Activated CD4-positive, alpha-beta memory T cell treated with anti-CD3 and anti-CD28 coated beads for 36 hours (primary cell): ENCODE measurements around the gene NAT10. TPM values are rescaled to one million over a fixed set of nuclear protein-coding genes. Genes with fewer than 3 reads are reported as not detected.
A peak's percentile ranks its signal among the peaks of the same experiment; 100 is the strongest.
"Not testable (repeated sequence)": the region's sequence is repeated elsewhere in the genome, so short reads cannot be mapped to it uniquely, and the experiment has no call there.

ENCODE experiments used
- CTCF ChIA-PET: fragments of 350-600 bp; sonication (Branson Sonifier 250); formaldehyde crosslinking; loops from one replicate; lab custom pipeline; 2021; ENCODE audit warnings: antibody characterized with exemption, inconsistent platforms; lab: Charles Lee
- POLR2A ChIA-PET: fragments of 350-600 bp; sonication (Branson Sonifier 250); formaldehyde crosslinking; loops from one replicate; lab custom pipeline; 2021; ENCODE audit warnings: antibody characterized with exemption; lab: Charles Lee
- DNase-seq: peaks from one replicate; pipeline ENCODE4 v3.0.0-alpha.2; 2020
- H3K27ac Mint-ChIP-seq: one replicate; pipeline ENCODE4 v1.8.0; 2021; ENCODE audit warnings: mixed read lengths
- H3K27me3 Mint-ChIP-seq: one replicate; pipeline ENCODE4 v1.8.0; 2021; ENCODE audit warnings: mixed read lengths
- H3K36me3 Mint-ChIP-seq: one replicate; pipeline ENCODE4 v1.8.0; 2021; ENCODE audit warnings: mixed read lengths
- H3K4me1 Mint-ChIP-seq: one replicate; pipeline ENCODE4 v1.8.0; 2021; ENCODE audit warnings: low read depth, mixed read lengths
- H3K4me3 Mint-ChIP-seq: one replicate; pipeline ENCODE4 v1.8.0; 2021; ENCODE audit warnings: mild to moderate bottlenecking, mixed read lengths
- H3K9me3 Mint-ChIP-seq: one replicate; pipeline ENCODE4 v1.8.0; 2021; ENCODE audit warnings: mixed read lengths
- intact Hi-C: fragments of 100-400 bp; cut with micrococcal nuclease; formaldehyde crosslinking; loops from one replicate; pipeline ENCODE4 v1.15.1; 2023
- total RNA-seq, 2 experiments: library from RNA; stranded (reverse); gene quantifications; one replicate each; pipeline ENCODE4 v1.2.3, GENCODE V29; 2021

Gene NAT10
- 10 to 100 TPM; 84.7 to 87.6 TPM for total RNA-seq

DNA sequence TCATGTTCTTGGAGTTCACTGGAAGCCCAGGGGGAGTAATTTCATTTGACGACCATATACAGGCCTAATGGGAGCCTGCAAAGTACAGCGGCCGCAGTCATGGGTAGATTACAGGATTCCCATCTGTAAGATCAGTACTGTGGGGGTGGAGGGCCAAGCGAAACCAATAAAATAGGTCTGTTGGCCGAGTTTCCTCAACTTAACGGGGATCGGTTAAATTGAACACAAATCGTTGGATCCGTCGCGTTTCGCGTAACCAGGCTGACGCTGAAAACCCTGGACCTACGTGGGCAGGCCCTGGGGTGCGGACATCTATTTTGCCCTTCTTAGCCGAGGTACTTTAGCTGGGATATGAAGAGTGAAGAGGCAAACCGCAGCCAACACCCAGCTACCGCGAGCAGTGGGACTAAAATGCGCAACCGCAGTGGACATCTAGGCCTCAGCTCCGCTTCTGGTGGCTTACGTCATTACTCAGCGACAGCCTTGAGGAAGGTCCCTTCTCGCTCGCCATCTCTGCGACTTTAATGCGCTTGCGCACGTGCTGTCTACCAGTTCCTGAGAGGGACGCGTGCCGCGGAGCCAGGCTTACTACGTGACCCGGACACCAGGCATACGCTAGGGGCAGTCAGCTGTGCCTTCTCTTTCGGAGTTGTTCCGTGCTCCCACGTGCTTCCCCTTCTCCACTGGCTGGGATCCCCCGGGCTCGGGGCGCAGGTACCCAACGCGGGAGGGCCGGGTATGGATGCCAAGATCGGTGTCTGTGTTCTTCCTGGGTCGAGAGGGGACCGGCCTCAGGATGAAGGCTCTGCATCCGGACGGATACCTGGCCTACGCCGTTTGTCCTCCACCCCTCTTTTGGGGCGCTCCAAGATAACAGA is at the start of gene NAT10:
NAT10 (plus strand) TSS at position 551 of the 878 bp plus-strand sequence. CDS start 2,597 bp downstream, outside the sequence.
- peaks cover 4% of the 10 kb centered on the region for H3K27me3 Mint-ChIP-seq
- H3K27ac Mint-ChIP-seq, result peak within 1 kb of the TSS; percentile 98
- peak within 1 kb of the TSS; percentile 95 for H3K4me3 Mint-ChIP-seq
- DNase-seq, result peak; percentile 98
- CTCF ChIA-PET, result interaction anchor here (0.5 to 2.3 kb wide), 11 partner anchors 10 to 362 kb away, joined by 3 to 12 read pairs (median 4); partner anchors contain the start of genes ABTB2 and CAPRIN1
- intact Hi-C loops, result loop anchor here (1.0 to 5.0 kb wide), 7 partner anchors 19 to 334 kb away; partner anchors contain the start of genes ABTB2 and CAPRIN1
- H3K4me1 Mint-ChIP-seq, result peaks cover 45% of the 10 kb centered on the region
- H3K36me3 Mint-ChIP-seq, result peaks cover 42% of the 10 kb centered on the region
- POLR2A ChIA-PET, result interaction anchor here (0.6 to 1.9 kb wide), 11 partner anchors 10 to 381 kb away, joined by 3 to 11 read pairs (median 3); partner anchors contain the start of genes ABTB2, CAPRIN1 and CAT
- no peaks in the 10 kb centered on the region for H3K9me3 Mint-ChIP-seq

DNA sequence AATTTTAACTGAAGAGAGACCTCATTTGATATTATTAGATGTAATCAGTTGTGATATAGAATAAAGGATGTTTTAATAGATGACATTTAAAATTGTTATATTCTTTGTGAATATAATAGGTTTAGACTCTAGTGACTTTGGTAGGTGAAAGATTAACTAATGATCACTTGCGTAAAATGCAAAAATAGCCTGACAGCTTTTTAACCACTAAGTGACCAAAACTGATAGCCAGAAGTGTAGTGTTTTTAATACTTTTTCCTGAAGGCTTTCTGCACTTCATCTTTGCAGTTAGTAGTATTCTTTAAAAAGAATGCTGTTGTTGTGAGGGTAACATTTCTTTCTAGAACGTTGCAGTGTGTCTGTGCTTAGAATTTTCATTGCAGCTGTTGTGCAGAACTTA is 48.8 kb upstream of the NAT10 start:
- DNase-seq, result no peak
- H3K4me3 Mint-ChIP-seq, result no peak overlapping the region
- intact Hi-C loops, result no loop called here
- peaks cover 43% of the 10 kb centered on the region for H3K4me1 Mint-ChIP-seq
- ChIA-PET POLR2A (interaction anchor here (2.2 kb wide), 1 partner anchor 11 kb away, joined by 5 read pairs; no protein-coding TSS in a partner anchor), CTCF (interaction anchor here (1.1 kb wide), 1 partner anchor 60 kb away, joined by 3 read pairs; no protein-coding TSS in a partner anchor)
- H3K27me3 Mint-ChIP-seq, result no peaks in the 10 kb centered on the region
- peaks cover 26% of the 10 kb centered on the region for H3K36me3 Mint-ChIP-seq
- H3K9me3 Mint-ChIP-seq, result no peaks in the 10 kb centered on the region
- H3K27ac Mint-ChIP-seq, result no peak overlapping the region

DNA sequence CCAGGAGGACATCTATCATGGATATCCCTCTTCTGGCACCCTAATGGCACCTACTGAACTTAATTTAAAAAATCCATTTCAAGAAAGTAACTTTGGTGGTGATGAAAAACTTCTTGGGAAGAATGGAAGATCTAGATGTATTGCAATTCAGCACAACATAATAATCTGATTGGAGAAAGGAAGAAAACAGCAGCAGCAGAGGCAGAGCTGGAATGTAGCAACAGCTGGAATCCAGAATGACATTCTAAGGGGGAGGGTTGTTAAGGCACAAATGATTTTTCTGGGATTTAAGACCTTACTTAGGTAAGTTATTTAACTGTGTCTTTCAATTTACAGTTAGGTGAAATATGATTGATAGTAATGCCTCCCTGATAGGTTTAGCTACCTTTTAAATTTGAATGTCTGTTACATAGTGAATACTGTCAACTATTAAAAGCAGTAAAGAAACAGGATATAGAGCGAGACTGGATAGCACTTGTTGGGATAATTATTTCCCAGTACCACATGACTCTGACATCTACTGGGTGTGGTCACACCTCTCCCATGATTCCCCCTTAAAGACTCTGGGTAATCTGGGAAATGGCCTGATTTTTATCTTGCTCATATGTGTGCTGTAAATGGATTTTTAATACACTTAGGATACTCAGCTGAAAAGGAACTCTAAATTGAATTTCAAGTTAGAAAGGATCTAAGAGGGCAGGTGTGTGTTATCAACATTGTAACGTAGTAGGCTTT is 42.2 kb upstream of the NAT10 start:
- H3K9me3 Mint-ChIP-seq, result no peaks in the 10 kb centered on the region
- no peaks in the 10 kb centered on the region for H3K27me3 Mint-ChIP-seq
- no peak overlapping the region for H3K4me3 Mint-ChIP-seq
- POLR2A ChIA-PET, result interaction anchor here (0.7 to 1.1 kb wide), 2 partner anchors 11 to 42 kb away, joined by 3 read pairs; partner anchors contain the start of gene NAT10
- CTCF ChIA-PET, result interaction anchor here (1.5 to 2.3 kb wide), 2 partner anchors 13 to 429 kb away, joined by 3 to 7 read pairs; no protein-coding TSS in a partner anchor
- no peak for DNase-seq
- intact Hi-C loops, result loop anchor here (1.0 kb wide), 1 partner anchor 10 kb away; no protein-coding TSS in a partner anchor
- peaks cover 21% of the 10 kb centered on the region for H3K36me3 Mint-ChIP-seq
- H3K4me1 Mint-ChIP-seq, result peaks cover 62% of the 10 kb centered on the region
- no peak overlapping the region for H3K27ac Mint-ChIP-seq

DNA sequence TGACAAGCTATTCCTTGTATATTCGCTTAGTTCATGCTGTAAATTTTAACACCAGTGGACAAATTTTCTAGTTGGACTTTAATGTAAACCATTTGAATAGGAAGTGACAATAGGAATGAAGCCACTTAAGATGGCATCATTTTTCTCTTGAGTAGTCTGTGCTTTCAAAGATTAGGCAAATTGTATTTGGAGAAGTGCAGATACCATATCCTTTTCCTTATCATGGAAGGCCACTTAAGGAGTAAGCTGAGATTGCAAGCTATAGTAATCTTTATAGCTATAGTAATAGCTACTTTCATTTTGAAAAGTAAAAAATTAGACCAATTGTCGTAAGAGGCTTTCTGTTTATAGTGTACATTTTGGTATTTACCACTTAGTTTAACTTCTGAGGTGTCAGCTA is 41.1 kb upstream of the NAT10 start:
- DNase-seq, result no peak
- POLR2A ChIA-PET, result interaction anchor here (0.7 to 1.1 kb wide), 2 partner anchors 41 to 1820 kb away, joined by 3 read pairs; partner anchors contain the start of gene NAT10
- CTCF ChIA-PET, result interaction anchor here (0.8 to 2.3 kb wide), 3 partner anchors 12 to 428 kb away, joined by 3 to 7 read pairs (median 3); no protein-coding TSS in a partner anchor
- intact Hi-C loops, result no loop called here
- no peaks in the 10 kb centered on the region for H3K27me3 Mint-ChIP-seq
- no peak overlapping the region for H3K27ac Mint-ChIP-seq
- no peaks in the 10 kb centered on the region for H3K9me3 Mint-ChIP-seq
- peaks cover 56% of the 10 kb centered on the region for H3K4me1 Mint-ChIP-seq
- no peak overlapping the region for H3K4me3 Mint-ChIP-seq
- peaks cover 19% of the 10 kb centered on the region for H3K36me3 Mint-ChIP-seq

DNA sequence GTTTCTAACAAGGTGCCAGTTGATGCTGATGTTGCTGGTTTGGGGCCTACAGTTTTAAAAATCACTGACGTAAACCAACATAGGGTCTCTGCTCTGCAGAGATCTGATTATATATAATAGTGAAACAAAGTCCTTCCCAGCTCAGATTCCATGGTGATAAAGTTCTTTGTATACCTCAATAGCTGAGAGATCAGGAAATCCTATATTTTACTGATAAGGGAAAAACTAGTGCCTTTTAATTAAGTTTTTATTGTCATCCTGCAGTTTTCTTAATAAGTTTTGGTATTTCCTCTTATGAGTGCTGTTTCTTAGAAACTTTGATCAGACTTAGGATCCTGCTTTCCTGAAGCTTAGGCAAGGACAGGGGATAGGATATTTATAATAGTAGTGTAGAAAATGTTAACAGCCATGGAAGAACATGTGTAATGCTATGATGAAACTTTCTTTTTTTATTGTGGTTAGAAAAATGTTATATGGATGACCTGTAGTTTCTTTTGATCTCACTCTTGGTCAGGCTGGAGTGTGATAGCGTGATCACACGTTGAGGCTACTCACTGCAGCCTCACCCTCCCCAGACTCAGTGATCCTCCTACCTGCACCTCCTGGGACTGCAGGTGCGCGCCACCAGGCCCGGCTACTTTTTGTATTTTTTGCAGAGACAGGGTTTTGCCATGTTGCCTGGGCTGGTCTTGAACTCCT is 39.8 kb upstream of the NAT10 start:
- H3K27me3 Mint-ChIP-seq, result no peaks in the 10 kb centered on the region
- H3K36me3 Mint-ChIP-seq, result peaks cover 16% of the 10 kb centered on the region
- peaks cover 57% of the 10 kb centered on the region for H3K4me1 Mint-ChIP-seq
- H3K27ac Mint-ChIP-seq, result no peak overlapping the region
- DNase-seq, result peak; percentile 42
- intact Hi-C loops, result loop anchor here (5.0 kb wide), 1 partner anchor 68 kb away; no protein-coding TSS in a partner anchor
- ChIA-PET CTCF (interaction anchor here (0.9 to 1.5 kb wide), 3 partner anchors 10 to 69 kb away, joined by 3 to 4 read pairs (median 3); no protein-coding TSS in a partner anchor), POLR2A (interaction anchor here (0.7 kb wide), 1 partner anchor 17 kb away, joined by 3 read pairs; no protein-coding TSS in a partner anchor)
- no peak overlapping the region for H3K4me3 Mint-ChIP-seq
- no peaks in the 10 kb centered on the region for H3K9me3 Mint-ChIP-seq

DNA sequence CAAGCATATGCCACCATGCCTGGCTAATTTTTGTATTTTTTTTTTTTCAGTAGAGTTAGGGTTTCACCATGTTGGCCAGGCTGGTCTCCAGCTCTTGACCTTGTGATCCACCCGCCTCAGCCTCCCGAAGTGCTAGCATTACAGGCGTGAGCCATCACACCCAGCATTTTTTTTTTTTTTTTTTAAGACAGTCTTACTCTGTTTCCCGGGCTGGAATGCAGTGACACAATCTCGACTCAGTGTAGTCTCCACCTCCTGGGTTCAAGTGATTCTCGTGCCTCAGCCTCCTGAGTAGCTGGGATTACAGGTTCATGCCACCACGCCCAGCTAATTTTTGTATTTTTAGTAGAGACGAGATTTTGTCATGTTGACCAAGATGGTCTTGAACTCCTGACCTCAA is 38.7 kb upstream of the NAT10 start:
- H3K36me3 Mint-ChIP-seq, result peaks cover 19% of the 10 kb centered on the region
- H3K4me1 Mint-ChIP-seq, result peaks cover 57% of the 10 kb centered on the region
- POLR2A ChIA-PET, result not testable (repeated sequence)

DNA sequence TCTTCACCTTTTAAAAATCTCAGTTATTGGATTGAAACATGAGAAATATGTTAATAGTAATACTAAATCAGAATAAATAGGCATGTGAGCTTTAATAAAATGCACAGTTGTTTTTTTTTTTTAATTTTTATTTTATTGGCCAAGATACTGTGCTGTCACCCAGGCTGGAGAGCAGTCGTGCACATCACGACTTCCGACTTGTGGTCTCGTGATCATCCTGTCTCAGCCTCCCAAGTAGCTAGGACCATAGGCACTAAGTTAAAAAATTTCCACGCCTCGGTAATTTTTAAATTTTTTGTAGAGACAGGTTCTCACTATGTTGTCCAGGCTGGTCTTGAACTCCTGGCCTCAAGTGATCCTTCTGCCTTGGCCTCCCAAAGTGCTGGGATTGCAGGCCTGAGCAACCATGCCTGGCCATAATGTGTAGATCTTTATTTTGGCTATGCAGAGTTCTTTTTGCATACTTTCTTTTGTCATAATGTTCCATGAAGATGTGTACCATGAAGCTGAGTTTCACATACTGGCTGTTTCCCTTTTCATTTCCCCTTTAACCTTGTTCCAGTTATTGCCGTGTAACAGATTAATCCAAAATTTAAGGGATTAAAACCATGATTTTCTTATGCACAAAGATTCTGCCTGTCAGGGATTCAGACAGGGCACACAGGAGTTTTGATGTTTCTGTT is 37.9 kb upstream of the NAT10 start:
- no peaks in the 10 kb centered on the region for H3K27me3 Mint-ChIP-seq
- DNase-seq, result no peak
- peaks cover 55% of the 10 kb centered on the region for H3K4me1 Mint-ChIP-seq
- no peak overlapping the region for H3K4me3 Mint-ChIP-seq
- H3K27ac Mint-ChIP-seq, result no peak overlapping the region
- POLR2A ChIA-PET, result interaction anchor here (1.1 kb wide), 1 partner anchor 11 kb away, joined by 5 read pairs; no protein-coding TSS in a partner anchor
- peaks cover 18% of the 10 kb centered on the region for H3K36me3 Mint-ChIP-seq
- intact Hi-C loops, result loop anchor here (2.0 to 5.0 kb wide), 2 partner anchors 17 to 70 kb away; no protein-coding TSS in a partner anchor
- CTCF ChIA-PET, result interaction anchor here (1.2 to 1.4 kb wide), 2 partner anchors 13 to 71 kb away, joined by 3 to 4 read pairs; no protein-coding TSS in a partner anchor
- H3K9me3 Mint-ChIP-seq, result no peaks in the 10 kb centered on the region

More for the DNA sequence above, 38.7 kb upstream of the NAT10 start:
- CTCF ChIA-PET, H3K9me3 Mint-ChIP-seq, H3K27me3 Mint-ChIP-seq, DNase-seq, H3K27ac Mint-ChIP-seq, H3K4me3 Mint-ChIP-seq: not testable (repeated sequence)
- intact Hi-C loops, result loop anchor here (5.0 kb wide), 1 partner anchor 69 kb away; no protein-coding TSS in a partner anchor

DNA sequence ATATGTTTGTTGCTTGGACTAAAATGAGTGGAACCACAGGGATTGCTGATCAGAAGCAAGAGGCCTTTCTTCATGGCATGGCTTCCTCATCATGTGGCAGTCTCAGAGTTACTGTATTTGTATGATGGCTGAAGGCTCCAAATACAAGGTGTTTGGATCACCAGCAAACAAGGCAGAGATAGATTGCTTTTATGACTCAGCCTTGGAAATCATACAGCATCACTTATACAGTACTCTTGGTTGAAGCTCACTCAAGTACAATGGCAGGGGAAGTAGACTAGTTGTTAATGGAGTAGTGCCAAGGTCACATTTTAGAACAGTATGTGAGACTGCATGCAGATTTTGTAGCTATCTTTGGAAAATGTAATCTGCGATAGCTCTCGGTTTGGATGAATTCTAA is 37.3 kb upstream of the NAT10 start:
- CTCF ChIA-PET, result interaction anchor here (0.7 to 1.4 kb wide), 4 partner anchors 8 to 106 kb away, joined by 3 to 4 read pairs (median 3); no protein-coding TSS in a partner anchor
- Mint-ChIP-seq H3K27me3 (no peaks in the 10 kb centered on the region), H3K4me1 (peaks cover 54% of the 10 kb centered on the region), H3K36me3 (peaks cover 16% of the 10 kb centered on the region), H3K4me3 (no peak overlapping the region), H3K9me3 (no peaks in the 10 kb centered on the region), H3K27ac (no peak overlapping the region)
- POLR2A ChIA-PET, result interaction anchor here (1.1 kb wide), 1 partner anchor 11 kb away, joined by 5 read pairs; no protein-coding TSS in a partner anchor
- intact Hi-C loops, result loop anchor here (2.0 to 5.0 kb wide), 2 partner anchors 17 to 71 kb away; no protein-coding TSS in a partner anchor
- DNase-seq, result no peak

DNA sequence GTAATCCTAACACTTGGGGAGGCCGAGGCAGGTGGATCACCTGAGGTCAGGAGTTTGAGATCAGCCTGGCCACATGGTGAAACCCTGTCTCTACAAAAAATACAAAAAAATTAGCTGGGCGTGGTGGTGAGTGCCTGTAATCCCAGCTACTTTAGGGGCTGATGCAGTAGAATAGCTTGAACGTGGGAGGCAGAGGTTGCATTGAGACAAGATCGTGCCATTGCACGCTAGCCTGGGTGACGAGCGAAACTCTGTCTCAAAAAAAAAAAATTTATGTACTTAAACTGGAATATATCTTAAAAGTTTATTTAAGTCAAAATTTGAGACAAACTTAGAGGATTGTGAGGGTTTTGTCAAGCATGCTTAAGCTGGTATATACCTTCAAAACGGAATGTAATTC is 34.1 kb upstream of the NAT10 start:
- ChIA-PET POLR2A (interaction anchor here (0.6 kb wide), 1 partner anchor 87 kb away, joined by 3 read pairs; no protein-coding TSS in a partner anchor), CTCF (interaction anchor here (0.6 kb wide), 1 partner anchor 1331 kb away, joined by 6 read pairs; no protein-coding TSS in a partner anchor)
- H3K27me3 Mint-ChIP-seq, H3K4me3 Mint-ChIP-seq, H3K27ac Mint-ChIP-seq, DNase-seq, H3K9me3 Mint-ChIP-seq, intact Hi-C loops: not testable (repeated sequence)
- H3K4me1 Mint-ChIP-seq, result peaks cover 55% of the 10 kb centered on the region
- peaks cover 21% of the 10 kb centered on the region for H3K36me3 Mint-ChIP-seq

DNA sequence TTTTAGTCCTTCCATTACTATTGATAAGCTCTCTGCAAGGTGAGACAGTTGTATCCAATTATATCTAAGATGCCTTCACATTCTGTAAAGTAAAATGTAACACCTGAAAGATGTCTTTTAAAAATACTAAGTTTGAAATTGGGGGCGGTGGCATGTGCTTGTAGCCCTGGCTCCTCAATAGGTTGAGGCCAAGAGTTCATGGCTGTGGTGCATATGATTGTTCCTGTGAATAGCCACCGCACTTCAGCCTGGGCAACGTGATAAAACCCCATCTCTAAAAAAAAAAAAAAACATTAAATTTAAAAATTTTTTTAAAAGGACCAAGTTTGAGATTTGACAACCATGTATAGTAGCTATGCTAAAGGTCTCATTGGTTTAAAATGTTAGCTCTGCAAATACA is 33.4 kb upstream of the NAT10 start:
- intact Hi-C loops, result no loop called here
- no peak overlapping the region for H3K27ac Mint-ChIP-seq
- H3K9me3 Mint-ChIP-seq, result no peaks in the 10 kb centered on the region
- peaks cover 50% of the 10 kb centered on the region for H3K4me1 Mint-ChIP-seq
- H3K27me3 Mint-ChIP-seq, result no peaks in the 10 kb centered on the region
- no peak for DNase-seq
- H3K36me3 Mint-ChIP-seq, result peaks cover 23% of the 10 kb centered on the region
- ChIA-PET POLR2A (interaction anchor here (0.6 kb wide), 1 partner anchor 182 kb away, joined by 5 read pairs; no protein-coding TSS in a partner anchor), CTCF (interaction anchor here (0.6 kb wide), 1 partner anchor 1330 kb away, joined by 6 read pairs; no protein-coding TSS in a partner anchor)
- no peak overlapping the region for H3K4me3 Mint-ChIP-seq
